Hematopoietic multipotent progenitor cell treated with erythropoietin and hydrocortisone succinate and interleukin-3 and kit ligand, for 17 days (in vitro differentiated cells): Measurements from ENCODE around the gene RPS16.

Source experiments
- DNase-seq: peaks from one replicate; pipeline ENCODE4 v3.0.0-alpha.2; 2015; ENCODE audit warnings: low spot score

Gene RPS16

DNA sequence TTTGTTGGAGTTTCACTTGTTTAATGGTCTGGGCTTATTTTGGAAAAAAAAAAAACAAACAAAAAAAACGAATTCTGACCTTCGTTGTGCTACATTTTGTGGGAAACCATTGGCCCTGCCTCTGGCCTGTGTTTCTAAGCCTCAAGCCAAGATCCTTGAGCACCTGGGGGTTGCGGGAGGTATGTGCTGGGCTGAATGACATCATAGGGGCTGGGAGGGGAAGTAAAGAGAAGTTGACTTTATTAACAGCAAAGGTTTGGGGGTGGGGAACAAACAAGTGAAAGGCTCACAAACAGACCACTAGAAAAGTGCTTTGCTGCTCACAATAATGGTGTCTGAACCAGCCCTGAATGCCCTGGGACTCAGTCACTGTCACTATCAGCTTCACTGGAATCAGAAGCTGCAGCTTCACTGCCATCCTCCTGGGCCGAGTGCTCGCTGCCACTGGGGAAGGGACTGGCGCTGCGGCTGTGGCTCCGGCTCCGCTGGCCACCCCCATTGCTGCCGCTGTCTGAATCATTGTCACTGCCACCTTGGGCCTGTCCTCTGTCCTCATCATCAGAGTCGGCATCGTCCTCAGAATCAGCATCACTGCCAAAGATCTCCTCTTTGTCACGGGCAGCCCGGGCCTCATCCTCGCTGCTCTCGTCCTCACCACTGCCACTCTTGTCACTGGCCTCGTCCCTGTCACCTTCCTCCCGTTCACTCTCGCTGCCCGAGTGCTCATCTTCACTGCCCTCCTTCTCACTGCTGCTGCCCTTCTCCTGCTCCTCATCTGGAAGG is 49.9 kb downstream of the RPS16 start:
- no peak for DNase-seq

DNA sequence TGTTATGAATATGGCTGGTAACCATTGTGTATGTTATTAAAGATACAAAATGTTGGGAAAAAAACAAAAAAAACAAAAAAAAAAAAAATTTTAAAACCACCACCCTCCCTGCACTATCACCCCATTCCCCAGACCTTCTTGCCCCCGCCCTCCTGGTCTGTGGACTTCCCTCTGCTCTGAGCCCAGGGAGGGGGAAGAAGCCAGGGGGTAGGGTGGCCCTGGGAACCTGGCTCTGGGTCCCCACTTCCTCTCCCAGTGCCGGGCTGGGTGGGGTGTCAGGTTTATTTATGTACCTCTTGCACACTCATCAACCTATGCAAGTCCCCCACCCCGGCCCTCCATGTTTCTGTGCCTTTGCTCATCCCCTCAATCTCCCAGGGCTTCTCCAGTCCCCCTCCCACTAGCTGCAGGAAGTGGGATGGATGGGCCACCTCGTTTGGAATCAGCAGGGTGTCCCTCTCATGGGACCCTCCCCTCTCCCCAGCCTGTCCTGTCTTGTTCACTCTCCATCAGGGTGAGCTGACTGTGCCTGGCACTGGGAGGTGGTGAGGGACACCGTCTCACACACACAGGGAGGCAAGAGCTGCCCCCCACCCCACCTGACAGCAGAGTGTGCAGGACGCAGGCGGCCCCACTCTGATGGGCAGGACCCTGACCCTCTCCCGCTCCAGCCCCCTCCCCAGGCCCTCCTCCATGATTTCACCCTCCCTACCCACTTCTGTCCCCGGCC is 50.7 kb downstream of the RPS16 start:
- no peak for DNase-seq
